Small intestine (tissue), 7 donors: ENCODE results near the gene ANKRD53. TPM values are rescaled to one million over a fixed set of nuclear protein-coding genes. Genes with fewer than 3 reads are reported as not detected.
"Not testable (repeated sequence)": the region's sequence is repeated elsewhere in the genome, so short reads cannot be mapped to it uniquely, and the experiment has no call there.

Experiments
- DNase-seq, 2 donors: peaks; one replicate each; pipeline versions ENCODE4 v3.0.0 to v3.0.0-alpha.2; 2013
- FAIRE-seq: peaks from 2 replicates; lab custom pipeline; 2012; peaks lifted over from hg19 to GRCh38; lab: Jason Lieb, UNC
- H3K27ac ChIP-seq, 3 donors: one replicate each; pipeline ENCODE4 v1.5.1; 2013; ENCODE audit warnings: low read length in 2 of 3, mild to moderate bottlenecking in 2 of 3, control low read depth in 1 of 3, inconsistent platforms in 1 of 3, low read depth in 1 of 3, moderate library complexity in 1 of 3
- H3K27me3 ChIP-seq, 3 donors: one replicate each; pipeline ENCODE4 v1.6.1; 2013; ENCODE audit warnings: low read length in 3 of 3, inconsistent platforms in 1 of 3; ENCODE audit not compliant: control insufficient read depth in 3 of 3, insufficient read depth in 3 of 3
- H3K36me3 ChIP-seq, 3 donors: one replicate each; pipeline ENCODE4 v1.6.1; 2013; ENCODE audit warnings: low read length in 3 of 3, inconsistent platforms in 1 of 3, low read depth in 1 of 3, mild to moderate bottlenecking in 1 of 3, moderate library complexity in 1 of 3; ENCODE audit not compliant: control insufficient read depth in 3 of 3, insufficient read depth in 2 of 3
- H3K4me1 ChIP-seq, 3 donors: one replicate each; pipeline ENCODE4 v1.6.1; 2013; ENCODE audit warnings: low read length in 2 of 3, inconsistent platforms in 1 of 3, low read depth in 1 of 3, mild to moderate bottlenecking in 1 of 3, moderate library complexity in 1 of 3; ENCODE audit not compliant: control insufficient read depth in 3 of 3, insufficient read depth in 2 of 3
- H3K4me3 ChIP-seq, 3 donors: one replicate each; pipeline ENCODE4 v1.5.1; 2013; ENCODE audit warnings: low read length in 3 of 3, control low read depth in 1 of 3, inconsistent platforms in 1 of 3, low read depth in 1 of 3, mild to moderate bottlenecking in 1 of 3, moderate library complexity in 1 of 3
- H3K9me3 ChIP-seq, 2 donors: one replicate each; pipeline ENCODE4 v1.6.1; 2013; ENCODE audit warnings: low read depth in 1 of 2, low read length in 1 of 2; ENCODE audit not compliant: control insufficient read depth in 2 of 2, insufficient read depth in 1 of 2
- WGBS, 3 donors: extraction: QIAGEN DNeasy Blood & Tissue Kit; methylation state at CpG; one replicate each; pipeline ENCODE4 v1.1.7; 2013; 5-methylcytosine and 5-hydroxymethylcytosine counted together
- polyA plus RNA-seq, 4 donors: library from polyadenylated mRNA; stranded (reverse) in 3 of 4; unstranded in 1 of 4; fragments of 200-250 nt in 3 of 4; fragments of 120-200 nt in 1 of 4; gene quantifications; one replicate each; pipeline versions ENCODE4 v1.2.1 to v1.2.3, GENCODE V29; 2013
- donor health status: healthy with polysubstance abuse.
- donor health status: control.
- donor health status: control.
- donor health status: Bipolar disorder and iron deficiency.
- donor health status: healthy.

ANKRD53 gene
- polyA plus RNA-seq, 4 donors = 1.7 to 2.4 (median 2.2) TPM

GRCh38 chr2:71019989-71020388, 41.6 kb downstream of the ANKRD53 start:
- H3K9me3 ChIP-seq, H3K4me3 ChIP-seq, H3K27me3 ChIP-seq, H3K4me1 ChIP-seq, DNase-seq, H3K27ac ChIP-seq, FAIRE-seq, H3K36me3 ChIP-seq: not testable (repeated sequence)
- WGBS, 3 donors = 85 to 92% (median 87%) methylated on average over 6 of the region's 6 CpGs

- not testable (repeated sequence) for H3K4me3 ChIP-seq, H3K36me3 ChIP-seq, H3K4me1 ChIP-seq, DNase-seq, H3K27ac ChIP-seq, FAIRE-seq, H3K27me3 ChIP-seq, H3K9me3 ChIP-seq
- WGBS, 3 donors = 82 to 89% (median 87%) methylated on average over 14 of the region's 14 CpGs
Measured at GRCh38 chr2:71021394-71021793, 43.0 kb downstream of the ANKRD53 start.

GRCh38 chr2:71023553-71024243, 45.3 kb downstream of the ANKRD53 start:
- H3K27ac ChIP-seq, H3K36me3 ChIP-seq, H3K4me3 ChIP-seq, H3K27me3 ChIP-seq, H3K4me1 ChIP-seq, FAIRE-seq, H3K9me3 ChIP-seq: not testable (repeated sequence)
- WGBS, 3 donors = 15 to 48% (median 25%) methylated on average over 15 of the region's 15 CpGs
- peak in 1 of 2 donors; percentile 52 for DNase-seq

Other genes starting within 250 kb of the ANKRD53 start
- gene ADD2, start 210.4 kb upstream of the ANKRD53 start, polyA plus RNA-seq = 1 to 10 TPM in 1 of 4 donors, under 1 TPM in 2, not detected in 1; under 0.01 to 1.7 (median 0.25) TPM
- not detected for gene FIGLA, start 188.0 kb upstream of the ANKRD53 start, polyA plus RNA-seq
- 1 to 10 TPM in 1 of 4 donors, under 1 TPM in 3; 0.13 to 2.6 (median 0.38) TPM for gene CLEC4F, start 158.0 kb upstream of the ANKRD53 start, polyA plus RNA-seq
- gene CD207, start 142.8 kb upstream of the ANKRD53 start, polyA plus RNA-seq = under 1 TPM in 3 of 4 donors, not detected in 1; 0.10 to 0.97 (median 0.81) TPM
- gene VAX2, start 78.1 kb upstream of the ANKRD53 start, polyA plus RNA-seq = 1 to 10 TPM in 2 of 4 donors, under 1 TPM in 2; 0.13 to 1.1 (median 0.73) TPM
- gene ATP6V1B1, start 42.7 kb upstream of the ANKRD53 start, polyA plus RNA-seq = 1 to 10 TPM in 1 of 4 donors, under 1 TPM in 1, not detected in 2; 0.21 to 2.5 TPM
- gene TEX261, start 16.2 kb downstream of the ANKRD53 start, polyA plus RNA-seq = 10 to 100 TPM in 3 of 4 donors, 1 to 10 TPM in 1; 9.8 to 49.8 (median 29.0) TPM
- 10 to 100 TPM; 54.8 to 81.0 (median 73.9) TPM for gene NAGK, start 90.0 kb downstream of the ANKRD53 start, polyA plus RNA-seq
- gene MCEE, start 151.6 kb downstream of the ANKRD53 start, polyA plus RNA-seq = 10 to 100 TPM; 16.3 to 43.6 (median 31.5) TPM
- gene MPHOSPH10, start 152.0 kb downstream of the ANKRD53 start, polyA plus RNA-seq = 10 to 100 TPM; 14.3 to 31.2 (median 18.5) TPM
- 1 to 10 TPM in 2 of 4 donors, under 1 TPM in 2; 0.45 to 4.8 (median 1.4) TPM for gene PAIP2B, start 248.5 kb downstream of the ANKRD53 start, polyA plus RNA-seq